Spleen (tissue), 7 donors: Measurements from ENCODE around the gene TNS2.

Experiments used
- POLR2A ChIP-seq, 3 donors: fragments of 450-650 bp; IDR thresholded peaks; one replicate each; pipeline ENCODE4 v1.5.1; 2017; ENCODE audit warnings: antibody characterized with exemption in 3 of 3, mild to moderate bottlenecking in 1 of 3
- POLR2AphosphoS5 ChIP-seq, 3 donors: sonication (generic); formaldehyde crosslinking; IDR thresholded peaks; one replicate each; pipeline ENCODE4 v1.5.1; 2017; ENCODE audit warnings: antibody characterized with exemption in 3 of 3
- TF ChIP-seq, protein P1 (sequence below), 11 experiments: fragments of 200-600 bp in 7 of 11; fragments of 450-650 bp in 4 of 11; sonication (generic) in 4 of 11; IDR thresholded peaks in 8 of 11; conservative IDR thresholded peaks in 3 of 11; 1 replicate in 7 of 11; 2 replicates in 4 of 11; pipeline versions ENCODE4 v1.4.0 to v1.8.0; 2016 to 2021; ENCODE audit warnings: antibody characterized with exemption in 11 of 11, inconsistent platforms in 4 of 11, mild to moderate bottlenecking in 1 of 11
- donor health status: DM: no; HTN: no; CAD: no; lungs with moderate emphysema.
- donor health status: DM: no; HTN: no; CAD: no.
- donor health status: DM: no; HTN: no; CAD: no.

DNA sequence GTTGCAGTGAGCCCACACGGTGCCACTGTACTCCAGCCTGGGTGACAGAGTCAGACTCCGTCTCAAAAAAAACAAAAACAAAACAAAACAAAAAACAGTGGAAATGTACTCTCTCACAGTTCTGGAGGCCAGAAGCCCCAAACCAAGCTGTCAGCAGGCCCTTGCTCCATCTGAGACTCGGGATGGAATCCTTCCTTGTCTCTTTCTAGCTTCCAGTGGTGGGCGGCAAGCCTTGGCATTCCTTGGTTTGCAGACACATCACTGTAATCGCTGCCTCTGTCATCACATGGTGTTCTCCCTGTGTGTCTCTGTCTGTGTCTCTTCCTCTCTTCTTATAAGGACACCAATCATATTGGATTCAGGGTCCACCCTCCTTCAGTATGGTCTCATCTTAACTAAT is 6.4 kb downstream of the TNS2 start:
- peak in 1 of 3 donors; percentile 13 for TF ChIP-seq POLR2AphosphoS5 (IDR thresholded peaks at IDR 0.05)
- no peak for TF ChIP-seq POLR2A (IDR thresholded peaks at IDR 0.05)
- TF ChIP-seq, protein P1, sequence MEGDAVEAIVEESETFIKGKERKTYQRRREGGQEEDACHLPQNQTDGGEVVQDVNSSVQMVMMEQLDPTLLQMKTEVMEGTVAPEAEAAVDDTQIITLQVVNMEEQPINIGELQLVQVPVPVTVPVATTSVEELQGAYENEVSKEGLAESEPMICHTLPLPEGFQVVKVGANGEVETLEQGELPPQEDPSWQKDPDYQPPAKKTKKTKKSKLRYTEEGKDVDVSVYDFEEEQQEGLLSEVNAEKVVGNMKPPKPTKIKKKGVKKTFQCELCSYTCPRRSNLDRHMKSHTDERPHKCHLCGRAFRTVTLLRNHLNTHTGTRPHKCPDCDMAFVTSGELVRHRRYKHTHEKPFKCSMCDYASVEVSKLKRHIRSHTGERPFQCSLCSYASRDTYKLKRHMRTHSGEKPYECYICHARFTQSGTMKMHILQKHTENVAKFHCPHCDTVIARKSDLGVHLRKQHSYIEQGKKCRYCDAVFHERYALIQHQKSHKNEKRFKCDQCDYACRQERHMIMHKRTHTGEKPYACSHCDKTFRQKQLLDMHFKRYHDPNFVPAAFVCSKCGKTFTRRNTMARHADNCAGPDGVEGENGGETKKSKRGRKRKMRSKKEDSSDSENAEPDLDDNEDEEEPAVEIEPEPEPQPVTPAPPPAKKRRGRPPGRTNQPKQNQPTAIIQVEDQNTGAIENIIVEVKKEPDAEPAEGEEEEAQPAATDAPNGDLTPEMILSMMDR (IDR thresholded peaks at IDR 0.05 in 8 of 11, conservative IDR thresholded peaks at IDR 0.05 in 3 of 11), result no peak
